Esophagus squamous epithelium (tissue), 5 donors: ENCODE measurements around the gene COL20A1. TPM values are rescaled to one million over a fixed set of nuclear protein-coding genes. Genes with fewer than 3 reads are reported as not detected.

ENCODE experiments used
- DNase-seq: peaks from one replicate; lab custom pipeline; 2025; lab: John Stamatoyannopoulos, UW
- H3K27ac ChIP-seq, 4 donors: fragments of 200-600 bp; sonication (generic); one replicate each; pipeline ENCODE4 v1.5.1; 2016 to 2019; ENCODE audit warnings: mild to moderate bottlenecking in 1 of 4
- H3K27me3 ChIP-seq, 4 donors: fragments of 200-600 bp; sonication (generic); 1 replicate in 3 of 4; 2 replicates in 1 of 4; pipeline versions ENCODE4 v1.5.1 to v1.6.0; 2017 to 2021; ENCODE audit warnings: antibody characterized with exemption in 1 of 4
- H3K36me3 ChIP-seq, 3 donors: fragments of 200-600 bp; sonication (generic); one replicate each; pipeline ENCODE4 v1.5.1; 2016 to 2019
- H3K4me1 ChIP-seq, 3 donors: fragments of 200-600 bp; sonication (generic); one replicate each; pipeline ENCODE4 v1.5.1; 2017 to 2019
- H3K4me3 ChIP-seq, 4 donors: fragments of 200-600 bp; sonication (generic); 1 replicate in 3 of 4; 2 replicates in 1 of 4; pipeline ENCODE4 v1.5.1; 2016 to 2019; ENCODE audit warnings: mild to moderate bottlenecking in 2 of 4, moderate library complexity in 1 of 4
- H3K9me3 ChIP-seq, 3 donors: fragments of 200-600 bp; sonication (generic); one replicate each; pipeline ENCODE4 v1.5.1; 2016 to 2019
- POLR2A ChIP-seq, 4 donors: fragments of 450-650 bp; IDR thresholded peaks; one replicate each; pipeline ENCODE4 v1.6.1; 2017; ENCODE audit warnings: antibody characterized with exemption in 4 of 4, mild to moderate bottlenecking in 4 of 4, moderate library complexity in 3 of 4
- WGBS, 2 donors: methylation state at CpG; one replicate each; pipeline ENCODE4 v1.1.5; 2018; 5-methylcytosine and 5-hydroxymethylcytosine counted together
- intact Hi-C: fragments of 100-400 bp; cut with DNase I; formaldehyde crosslinking; loops from one replicate; pipeline ENCODE4 v1.15.0; 2022
- total RNA-seq, 4 donors: library from RNA; depleted of rRNA; stranded (reverse); fragments of >200 nt; gene quantifications; one replicate each; pipeline ENCODE4 v1.1.0, GENCODE V29; 2016
- TF ChIP-seq, protein P1 (sequence below), 6 experiments: fragments of 450-650 bp in 4 of 6; fragments of 200-600 bp in 2 of 6; sonication (generic) in 2 of 6; IDR thresholded peaks; one replicate each; pipeline ENCODE4 v1.5.1; 2016 to 2019; ENCODE audit warnings: antibody characterized with exemption in 6 of 6, mild to moderate bottlenecking in 4 of 6, moderate library complexity in 4 of 6
- donor health status: DM: yes; HTN: yes; CAD: no.

The COL20A1 gene
- total RNA-seq, 4 donors from 2014 or later, result not detected

DNA sequence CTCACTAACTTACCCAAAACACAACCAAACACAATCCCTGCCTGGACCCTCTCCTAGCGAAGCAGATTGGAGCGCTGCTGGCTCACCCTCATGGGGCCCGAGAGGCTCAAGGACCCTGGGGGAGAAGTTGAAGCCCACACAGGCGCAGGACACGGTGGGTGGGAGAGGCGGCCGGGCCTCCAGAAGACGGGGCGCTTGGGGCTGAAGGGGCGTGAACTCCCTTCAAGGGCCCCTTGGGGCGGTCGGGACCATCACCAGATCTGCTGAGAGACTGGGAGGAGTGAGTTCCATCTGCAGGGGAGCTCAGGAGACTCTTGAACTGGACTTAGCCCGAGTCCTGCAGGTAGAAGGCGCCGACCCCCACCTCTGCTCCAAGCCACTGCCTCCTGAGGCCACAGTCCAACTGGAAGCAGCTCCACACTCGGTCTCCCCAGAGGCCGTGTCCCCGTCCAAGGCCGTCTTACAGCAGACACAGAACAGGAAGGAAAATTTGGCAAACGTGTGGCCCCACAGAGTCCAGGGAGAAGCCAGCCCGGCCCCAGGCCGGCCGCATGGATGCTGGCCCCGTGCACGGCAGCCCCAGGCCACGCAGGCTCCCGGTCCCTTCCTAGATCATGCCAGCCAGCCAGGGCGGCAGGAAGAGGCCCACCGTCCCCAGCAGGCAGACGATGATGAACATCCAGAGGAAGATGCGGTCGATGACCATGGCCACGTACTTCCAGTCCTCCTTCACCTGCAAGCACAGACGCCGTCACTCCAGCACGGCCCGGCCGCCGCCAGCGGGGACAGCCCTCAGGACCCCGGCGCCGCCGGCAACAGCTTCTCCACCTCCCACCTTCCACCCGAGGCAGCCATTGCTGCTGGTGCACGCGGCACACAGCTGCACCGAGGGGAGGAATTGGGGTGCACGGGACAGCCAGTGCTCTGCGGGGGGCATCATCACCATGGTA is 53.4 kb downstream of the COL20A1 start:
- Histone ChIP-seq H3K4me3 (no peak overlapping the region), H3K27me3 (peaks cover 0 to 81% (median 0%) of the 10 kb centered on the region in 4 donors)
- intact Hi-C loops, result no loop called here

DNA sequence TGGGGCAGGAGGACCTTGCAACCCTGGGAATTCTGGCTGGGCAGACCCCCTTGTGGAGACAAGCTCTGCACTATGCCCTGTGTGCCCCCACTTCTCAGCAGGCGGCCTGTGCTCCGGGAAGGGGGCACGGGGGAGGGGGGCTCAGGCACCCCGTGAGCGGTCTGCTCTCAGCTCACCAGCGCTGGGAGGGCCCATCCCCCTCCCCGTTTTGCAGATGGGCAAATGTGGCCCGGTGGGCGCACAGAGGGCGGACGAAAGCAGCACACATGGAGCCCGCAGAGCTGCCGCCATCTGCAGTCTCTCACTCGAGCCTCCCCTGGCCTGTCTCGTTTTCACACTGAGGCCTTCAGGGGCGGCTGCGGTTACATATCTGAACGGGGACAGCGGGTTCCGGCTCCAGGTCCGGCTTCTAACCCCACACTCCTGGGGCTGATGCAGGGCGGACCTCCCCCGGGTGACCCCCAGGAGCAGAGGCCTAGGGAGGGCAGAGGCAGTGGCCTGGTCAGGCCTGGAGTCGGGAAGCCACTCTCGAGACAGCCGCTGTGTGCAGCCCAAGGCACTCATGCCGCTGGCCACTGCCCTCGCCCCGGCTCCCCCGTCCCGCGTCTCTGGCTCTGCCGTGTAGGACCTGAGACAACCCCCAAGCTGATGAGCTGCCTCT is 54.2 kb downstream of the COL20A1 start:
- no peaks in the 10 kb centered on the region for H3K36me3 ChIP-seq
- no peak for DNase-seq
- H3K4me1 ChIP-seq, result peaks cover 0 to 29% (median 0%) of the 10 kb centered on the region in 3 donors
- no peaks in the 10 kb centered on the region for H3K9me3 ChIP-seq
- intact Hi-C loops, result no loop called here
- no peak overlapping the region for H3K4me3 ChIP-seq
- no peak overlapping the region for H3K27ac ChIP-seq
- no peak for TF ChIP-seq POLR2A (IDR thresholded peaks at IDR 0.05)
- TF ChIP-seq, protein P1, sequence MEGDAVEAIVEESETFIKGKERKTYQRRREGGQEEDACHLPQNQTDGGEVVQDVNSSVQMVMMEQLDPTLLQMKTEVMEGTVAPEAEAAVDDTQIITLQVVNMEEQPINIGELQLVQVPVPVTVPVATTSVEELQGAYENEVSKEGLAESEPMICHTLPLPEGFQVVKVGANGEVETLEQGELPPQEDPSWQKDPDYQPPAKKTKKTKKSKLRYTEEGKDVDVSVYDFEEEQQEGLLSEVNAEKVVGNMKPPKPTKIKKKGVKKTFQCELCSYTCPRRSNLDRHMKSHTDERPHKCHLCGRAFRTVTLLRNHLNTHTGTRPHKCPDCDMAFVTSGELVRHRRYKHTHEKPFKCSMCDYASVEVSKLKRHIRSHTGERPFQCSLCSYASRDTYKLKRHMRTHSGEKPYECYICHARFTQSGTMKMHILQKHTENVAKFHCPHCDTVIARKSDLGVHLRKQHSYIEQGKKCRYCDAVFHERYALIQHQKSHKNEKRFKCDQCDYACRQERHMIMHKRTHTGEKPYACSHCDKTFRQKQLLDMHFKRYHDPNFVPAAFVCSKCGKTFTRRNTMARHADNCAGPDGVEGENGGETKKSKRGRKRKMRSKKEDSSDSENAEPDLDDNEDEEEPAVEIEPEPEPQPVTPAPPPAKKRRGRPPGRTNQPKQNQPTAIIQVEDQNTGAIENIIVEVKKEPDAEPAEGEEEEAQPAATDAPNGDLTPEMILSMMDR (IDR thresholded peaks at IDR 0.05), result no peak
- 74% methylated on average over 11 of the region's 33 CpGs; no CpG with 5 or more reads in 1 of the 2 donors for WGBS, 2 donors
- H3K27me3 ChIP-seq, result peaks cover 0 to 73% (median 0%) of the 10 kb centered on the region in 4 donors

More for the DNA sequence above, 53.4 kb downstream of the COL20A1 start:
- DNase-seq, result no peak
- Histone ChIP-seq H3K27ac (no peak overlapping the region), H3K4me1 (peaks cover 0 to 29% (median 0%) of the 10 kb centered on the region in 3 donors), H3K9me3 (no peaks in the 10 kb centered on the region), H3K36me3 (no peaks in the 10 kb centered on the region)
- WGBS, 2 donors, result 50% methylated on average over 3 of the region's 50 CpGs; no CpG with 5 or more reads in 1 of the 2 donors
- TF ChIP-seq, protein P1 (IDR thresholded peaks at IDR 0.05), result no peak
- TF ChIP-seq POLR2A (IDR thresholded peaks at IDR 0.05), result no peak

DNA sequence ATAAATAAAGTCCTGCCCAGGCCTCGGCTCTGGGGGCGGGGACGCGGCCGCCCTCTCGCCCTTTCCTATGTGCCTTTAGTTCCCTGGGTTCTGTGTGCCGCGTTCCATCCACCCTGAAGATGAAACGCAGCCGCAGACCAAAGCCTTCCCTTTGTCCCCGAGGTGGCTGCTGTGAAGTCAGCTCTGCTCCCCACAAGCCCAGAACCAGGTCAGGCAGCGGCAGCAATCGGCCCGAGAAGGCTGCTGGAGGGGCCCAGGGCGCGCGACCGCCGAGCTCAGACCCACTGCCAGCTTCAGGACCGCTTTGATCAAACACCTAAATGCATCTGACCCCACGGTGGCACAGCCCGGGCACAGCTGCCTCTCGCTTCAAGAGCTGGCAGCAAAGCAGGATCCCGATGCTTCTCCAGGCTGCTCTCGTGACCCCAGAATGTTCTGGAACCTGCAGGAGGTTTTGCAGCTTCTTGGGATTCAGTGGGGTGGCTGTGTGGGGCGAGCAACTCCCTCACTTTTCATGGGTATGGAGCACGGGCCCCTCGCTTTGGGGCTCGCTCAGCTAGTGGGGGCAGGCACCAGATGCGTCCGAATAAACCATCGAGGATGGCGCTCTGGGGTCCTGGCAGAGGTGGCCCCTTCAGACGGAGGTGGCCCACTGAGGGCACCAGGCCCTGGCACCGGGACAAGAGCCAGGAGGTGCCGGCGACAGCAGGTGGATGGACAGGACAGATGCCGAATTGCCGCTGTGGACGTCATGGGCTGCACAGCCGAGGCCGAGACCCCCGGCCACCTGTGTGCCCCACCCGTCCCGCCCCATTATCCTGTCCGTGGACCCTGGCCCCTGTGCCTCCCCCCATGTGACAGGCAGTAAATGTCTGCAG is 55.2 kb downstream of the COL20A1 start:
- Histone ChIP-seq H3K4me3 (no peak overlapping the region), H3K27ac (no peak overlapping the region), H3K36me3 (no peaks in the 10 kb centered on the region), H3K9me3 (no peaks in the 10 kb centered on the region), H3K4me1 (peaks cover 0 to 33% (median 0%) of the 10 kb centered on the region in 3 donors), H3K27me3 (peaks cover 0 to 73% (median 0%) of the 10 kb centered on the region in 4 donors)
- intact Hi-C loops, result no loop called here
- 69 to 73% methylated on average over 3 to 13 of the region's 46 CpGs for WGBS, 2 donors
- DNase-seq, result no peak
- TF ChIP-seq, protein P1 (IDR thresholded peaks at IDR 0.05), result no peak
- no peak for TF ChIP-seq POLR2A (IDR thresholded peaks at IDR 0.05)

DNA sequence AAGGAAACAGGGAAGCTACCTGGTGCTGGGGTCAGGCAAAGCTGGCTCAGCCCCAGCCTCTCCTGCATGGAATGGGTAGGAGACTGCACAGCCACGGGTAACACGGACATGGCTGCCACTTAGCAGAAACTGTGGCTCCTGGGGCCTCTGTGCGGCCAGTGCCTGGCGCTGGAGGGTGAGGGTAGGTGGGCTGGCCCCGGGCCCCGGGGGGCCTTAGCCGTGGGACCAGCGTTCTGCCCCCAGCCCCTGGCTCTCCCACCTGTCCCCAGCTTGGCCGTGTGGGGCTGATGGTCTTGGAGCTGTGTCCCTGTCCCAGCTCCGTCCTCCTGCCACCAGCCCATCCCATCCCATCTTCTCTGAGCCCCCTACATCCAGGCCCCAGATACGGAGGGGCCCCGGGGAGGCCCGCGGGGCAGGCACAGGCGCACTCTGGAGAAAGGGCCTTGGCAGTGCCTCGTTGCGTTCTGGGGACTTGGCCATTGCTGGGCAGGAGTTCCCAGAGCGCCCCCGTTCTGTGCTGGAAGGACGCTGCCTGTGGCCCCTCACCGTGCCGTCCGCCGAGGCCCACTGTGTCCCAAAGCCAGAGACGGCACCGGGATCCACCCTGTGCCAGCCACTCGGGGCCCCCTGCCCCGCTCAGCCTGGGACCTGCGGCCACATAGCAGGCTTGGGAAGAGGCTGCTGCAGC is 56.0 kb downstream of the COL20A1 start:
- 68 to 80% methylated on average over 1 to 10 of the region's 29 CpGs for WGBS, 2 donors
- Histone ChIP-seq H3K9me3 (no peaks in the 10 kb centered on the region), H3K36me3 (no peaks in the 10 kb centered on the region), H3K27me3 (peaks cover 0 to 68% (median 0%) of the 10 kb centered on the region in 4 donors), H3K4me1 (peaks cover 0 to 33% (median 0%) of the 10 kb centered on the region in 3 donors), H3K27ac (no peak overlapping the region), H3K4me3 (no peak overlapping the region)
- no peak for DNase-seq
- TF ChIP-seq, protein P1 (IDR thresholded peaks at IDR 0.05), result no peak
- TF ChIP-seq POLR2A (IDR thresholded peaks at IDR 0.05), result no peak
- intact Hi-C loops, result no loop called here
